ENCODE measurements around the gene PRR23B.

DNA sequence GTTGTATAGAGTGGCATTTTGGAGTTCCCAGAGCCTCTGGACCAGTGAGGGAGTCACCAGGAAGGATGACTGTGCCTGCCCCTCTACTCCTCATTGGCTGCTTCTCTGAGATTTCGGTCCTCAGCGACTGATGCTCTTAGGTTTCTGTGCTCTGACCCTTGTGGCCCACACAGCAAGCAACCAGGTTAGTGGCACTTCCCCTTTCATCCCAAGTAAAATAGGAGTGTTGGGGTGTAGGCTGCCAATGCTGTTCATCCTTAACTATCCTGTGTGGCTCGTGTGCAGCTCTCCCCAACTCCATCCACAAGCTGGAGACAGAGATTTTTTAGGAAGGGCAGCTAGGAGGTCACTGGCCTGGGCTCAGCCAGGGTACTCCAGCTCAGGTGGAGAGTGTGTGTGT, 35.9 kb downstream of the PRR23B start:
- TF ChIP-seq, protein P1, sequence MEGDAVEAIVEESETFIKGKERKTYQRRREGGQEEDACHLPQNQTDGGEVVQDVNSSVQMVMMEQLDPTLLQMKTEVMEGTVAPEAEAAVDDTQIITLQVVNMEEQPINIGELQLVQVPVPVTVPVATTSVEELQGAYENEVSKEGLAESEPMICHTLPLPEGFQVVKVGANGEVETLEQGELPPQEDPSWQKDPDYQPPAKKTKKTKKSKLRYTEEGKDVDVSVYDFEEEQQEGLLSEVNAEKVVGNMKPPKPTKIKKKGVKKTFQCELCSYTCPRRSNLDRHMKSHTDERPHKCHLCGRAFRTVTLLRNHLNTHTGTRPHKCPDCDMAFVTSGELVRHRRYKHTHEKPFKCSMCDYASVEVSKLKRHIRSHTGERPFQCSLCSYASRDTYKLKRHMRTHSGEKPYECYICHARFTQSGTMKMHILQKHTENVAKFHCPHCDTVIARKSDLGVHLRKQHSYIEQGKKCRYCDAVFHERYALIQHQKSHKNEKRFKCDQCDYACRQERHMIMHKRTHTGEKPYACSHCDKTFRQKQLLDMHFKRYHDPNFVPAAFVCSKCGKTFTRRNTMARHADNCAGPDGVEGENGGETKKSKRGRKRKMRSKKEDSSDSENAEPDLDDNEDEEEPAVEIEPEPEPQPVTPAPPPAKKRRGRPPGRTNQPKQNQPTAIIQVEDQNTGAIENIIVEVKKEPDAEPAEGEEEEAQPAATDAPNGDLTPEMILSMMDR (IDR thresholded peaks at IDR 0.05 in 8 of 11, conservative IDR thresholded peaks at IDR 0.05 in 3 of 11) = no peak
- TF ChIP-seq POLR2A (IDR thresholded peaks at IDR 0.05) = no peak

Measured in spleen (tissue), 7 donors.